Measurements from ENCODE around the gene KISS1R.

DNA sequence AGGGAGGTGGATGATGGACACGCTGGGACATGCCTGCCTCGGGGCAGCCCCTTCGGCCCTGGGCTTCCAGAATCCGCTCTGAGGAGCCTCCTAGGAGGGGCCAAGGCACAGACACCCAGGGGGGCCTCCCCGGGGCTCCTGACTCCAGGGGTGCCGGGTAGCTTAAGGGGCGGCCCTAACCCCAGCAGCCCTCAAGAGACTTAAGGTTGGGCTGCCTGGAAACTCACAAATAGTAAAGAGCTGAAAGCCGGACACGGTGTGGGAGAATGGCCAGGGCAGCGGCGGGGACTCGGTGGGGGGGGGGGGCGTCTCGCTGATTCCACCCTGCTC is 16.4 kb downstream of the KISS1R start:
- TF ChIP-seq, protein P1, sequence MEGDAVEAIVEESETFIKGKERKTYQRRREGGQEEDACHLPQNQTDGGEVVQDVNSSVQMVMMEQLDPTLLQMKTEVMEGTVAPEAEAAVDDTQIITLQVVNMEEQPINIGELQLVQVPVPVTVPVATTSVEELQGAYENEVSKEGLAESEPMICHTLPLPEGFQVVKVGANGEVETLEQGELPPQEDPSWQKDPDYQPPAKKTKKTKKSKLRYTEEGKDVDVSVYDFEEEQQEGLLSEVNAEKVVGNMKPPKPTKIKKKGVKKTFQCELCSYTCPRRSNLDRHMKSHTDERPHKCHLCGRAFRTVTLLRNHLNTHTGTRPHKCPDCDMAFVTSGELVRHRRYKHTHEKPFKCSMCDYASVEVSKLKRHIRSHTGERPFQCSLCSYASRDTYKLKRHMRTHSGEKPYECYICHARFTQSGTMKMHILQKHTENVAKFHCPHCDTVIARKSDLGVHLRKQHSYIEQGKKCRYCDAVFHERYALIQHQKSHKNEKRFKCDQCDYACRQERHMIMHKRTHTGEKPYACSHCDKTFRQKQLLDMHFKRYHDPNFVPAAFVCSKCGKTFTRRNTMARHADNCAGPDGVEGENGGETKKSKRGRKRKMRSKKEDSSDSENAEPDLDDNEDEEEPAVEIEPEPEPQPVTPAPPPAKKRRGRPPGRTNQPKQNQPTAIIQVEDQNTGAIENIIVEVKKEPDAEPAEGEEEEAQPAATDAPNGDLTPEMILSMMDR (IDR thresholded peaks at IDR 0.05; ENCODE audit: low read length): no peak
- no peak for TF ChIP-seq EZH2 (IDR thresholded peaks at IDR 0.05; ENCODE audit: borderline replicate concordance, low read length)
